ENCODE results near the gene ZCWPW2. TPM values are rescaled to one million over a fixed set of nuclear protein-coding genes. Genes with fewer than 3 reads are reported as not detected.

ZCWPW2 gene
- total RNA-seq, 4 donors from 2014 or later = 0.55 to 1.6 (median 1.3) TPM; not detected in 1

DNA sequence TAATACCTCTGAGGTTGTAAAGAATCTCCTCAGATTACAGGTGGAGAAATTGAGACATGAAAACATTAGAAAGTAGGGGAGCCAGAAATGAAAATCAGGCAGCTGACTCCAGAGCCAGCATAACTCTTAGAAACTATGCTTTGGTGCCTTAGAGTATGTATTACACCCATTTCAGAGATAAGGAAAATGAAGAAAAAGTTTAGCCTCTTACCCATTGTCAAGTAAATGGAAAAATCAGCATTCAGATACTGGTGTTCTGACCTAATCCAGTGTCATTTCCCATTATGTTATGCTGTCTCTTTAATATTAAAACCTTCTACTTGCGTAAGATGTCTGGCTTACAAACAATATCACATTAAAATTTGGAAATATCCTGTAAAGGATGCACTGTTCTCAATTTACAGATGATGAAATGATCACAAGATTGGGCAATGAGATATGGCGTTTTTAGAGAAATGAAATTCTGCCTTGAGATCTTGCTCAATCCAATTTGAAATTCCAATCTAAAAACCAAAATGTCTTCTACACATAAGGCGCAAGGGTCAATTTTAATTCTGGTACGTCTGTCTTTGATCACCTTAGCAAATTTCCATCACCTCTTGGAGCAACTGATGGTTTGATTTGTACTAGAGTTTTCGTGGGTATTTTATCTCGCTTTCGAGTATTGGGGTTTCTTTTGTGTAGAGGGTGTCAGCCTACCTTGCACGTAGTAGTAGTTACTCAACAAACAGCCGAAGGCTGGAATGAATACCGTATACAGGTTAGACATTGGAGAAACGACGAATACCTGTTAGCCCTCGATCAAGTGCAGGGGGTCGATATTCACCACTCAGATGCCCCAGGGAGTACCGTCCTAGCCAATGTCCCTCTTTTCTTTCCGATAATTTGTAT is 902 bp upstream of the ZCWPW2 start:
- Histone ChIP-seq H3K4me1 (peaks cover 50 to 55% of the 10 kb centered on the region in 2 donors), H3K36me3 (peaks cover 0 to 3% of the 10 kb centered on the region in 2 donors), H3K27ac (peak overlapping the region; percentile 94 to 100 (median 98)), H3K9me3 (no peaks in the 10 kb centered on the region), H3K4me3 (peak overlapping the region; percentile 76 to 98 (median 92)), H3K27me3 (no peaks in the 10 kb centered on the region)
- peak; percentile 6 to 9 for ATAC-seq
- TF ChIP-seq POLR2A (IDR thresholded peaks at IDR 0.05) = peak in 1 of 2 donors; percentile 23
- TF ChIP-seq, protein P1, sequence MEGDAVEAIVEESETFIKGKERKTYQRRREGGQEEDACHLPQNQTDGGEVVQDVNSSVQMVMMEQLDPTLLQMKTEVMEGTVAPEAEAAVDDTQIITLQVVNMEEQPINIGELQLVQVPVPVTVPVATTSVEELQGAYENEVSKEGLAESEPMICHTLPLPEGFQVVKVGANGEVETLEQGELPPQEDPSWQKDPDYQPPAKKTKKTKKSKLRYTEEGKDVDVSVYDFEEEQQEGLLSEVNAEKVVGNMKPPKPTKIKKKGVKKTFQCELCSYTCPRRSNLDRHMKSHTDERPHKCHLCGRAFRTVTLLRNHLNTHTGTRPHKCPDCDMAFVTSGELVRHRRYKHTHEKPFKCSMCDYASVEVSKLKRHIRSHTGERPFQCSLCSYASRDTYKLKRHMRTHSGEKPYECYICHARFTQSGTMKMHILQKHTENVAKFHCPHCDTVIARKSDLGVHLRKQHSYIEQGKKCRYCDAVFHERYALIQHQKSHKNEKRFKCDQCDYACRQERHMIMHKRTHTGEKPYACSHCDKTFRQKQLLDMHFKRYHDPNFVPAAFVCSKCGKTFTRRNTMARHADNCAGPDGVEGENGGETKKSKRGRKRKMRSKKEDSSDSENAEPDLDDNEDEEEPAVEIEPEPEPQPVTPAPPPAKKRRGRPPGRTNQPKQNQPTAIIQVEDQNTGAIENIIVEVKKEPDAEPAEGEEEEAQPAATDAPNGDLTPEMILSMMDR (IDR thresholded peaks at IDR 0.05 in 4 of 5, conservative IDR thresholded peaks at IDR 0.05 in 1 of 5) = no peak
- intact Hi-C loops (cut with DNase I; ENCODE audit: low total_unique reads) (loop anchor here (1.0 to 10.0 kb wide), 3 partner anchors 863 to 1295 kb away; partner anchors contain the start of genes RBMS3 and SLC4A7), in situ Hi-C loops (cut with MboI; ENCODE audit: low sequenced_read_pairs in 4 of 4) (no loop called here)
- no peak for DNase-seq

DNA sequence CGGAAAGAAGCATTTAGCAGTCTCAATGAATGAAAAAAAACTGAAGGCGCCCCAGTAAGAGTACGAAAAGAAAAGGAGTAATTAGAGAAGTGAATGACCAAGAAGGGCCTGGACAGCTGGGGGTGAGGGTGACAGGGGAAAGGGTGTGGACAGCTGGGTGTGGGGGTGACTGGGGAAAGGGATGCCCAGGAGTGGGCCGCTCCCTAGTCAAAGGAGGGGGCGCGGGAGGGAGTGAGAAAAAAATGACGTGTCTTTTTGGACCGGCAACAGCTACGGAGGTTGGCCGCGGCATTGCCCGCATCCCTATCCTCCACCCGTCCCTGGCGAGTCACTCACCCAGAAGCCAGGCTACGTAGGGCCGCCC is 274 bp upstream of the ZCWPW2 start:
- intact Hi-C loops (cut with DNase I; ENCODE audit: low total_unique reads) = loop anchor here (1.0 to 10.0 kb wide), 3 partner anchors 864 to 1294 kb away; partner anchors contain the start of genes RBMS3 and SLC4A7
- in situ Hi-C loops (cut with MboI; ENCODE audit: low sequenced_read_pairs in 4 of 4) = no loop called here
- DNase-seq (no peak), ATAC-seq (no peak)
- peak overlapping the region; percentile 76 to 98 (median 92) for H3K4me3 ChIP-seq
- peaks cover 0 to 9% of the 10 kb centered on the region in 2 donors for H3K36me3 ChIP-seq
- TF ChIP-seq, protein P1 (IDR thresholded peaks at IDR 0.05 in 4 of 5, conservative IDR thresholded peaks at IDR 0.05 in 1 of 5) = no peak
- no peak for TF ChIP-seq POLR2A (IDR thresholded peaks at IDR 0.05)
- peak overlapping the region; percentile 94 to 100 (median 98) for H3K27ac ChIP-seq
- peaks cover 0 to 6% (median 0%) of the 10 kb centered on the region in 3 donors for H3K9me3 ChIP-seq
- peaks cover 48 to 50% of the 10 kb centered on the region in 2 donors for H3K4me1 ChIP-seq
- no peaks in the 10 kb centered on the region for H3K27me3 ChIP-seq

DNA sequence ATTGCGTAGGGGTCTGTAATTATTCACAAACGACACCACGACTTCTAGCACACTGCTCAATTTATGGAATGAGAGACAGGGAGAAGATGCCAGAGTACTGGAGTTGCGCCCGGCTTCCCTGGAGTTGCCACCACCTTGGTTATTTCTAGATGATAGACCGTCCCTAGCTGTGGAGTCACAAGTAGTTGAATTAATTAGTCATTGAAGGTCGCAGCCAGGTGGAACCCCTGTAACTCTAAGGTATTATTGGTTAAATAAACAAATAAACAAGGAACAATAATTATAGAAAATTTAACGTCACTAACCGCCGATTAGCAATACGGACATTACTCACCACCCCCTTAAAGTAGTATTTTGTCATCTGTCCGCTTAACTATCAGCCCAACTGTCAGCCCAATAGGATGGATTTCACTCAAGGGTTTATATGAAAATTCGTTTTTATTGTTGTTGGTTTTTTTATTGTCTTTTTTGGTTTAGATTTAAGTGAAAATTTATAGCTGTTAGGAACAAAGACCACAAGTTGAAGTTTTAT is 1.0 kb downstream of the ZCWPW2 start:
- DNase-seq = no peak

DNA sequence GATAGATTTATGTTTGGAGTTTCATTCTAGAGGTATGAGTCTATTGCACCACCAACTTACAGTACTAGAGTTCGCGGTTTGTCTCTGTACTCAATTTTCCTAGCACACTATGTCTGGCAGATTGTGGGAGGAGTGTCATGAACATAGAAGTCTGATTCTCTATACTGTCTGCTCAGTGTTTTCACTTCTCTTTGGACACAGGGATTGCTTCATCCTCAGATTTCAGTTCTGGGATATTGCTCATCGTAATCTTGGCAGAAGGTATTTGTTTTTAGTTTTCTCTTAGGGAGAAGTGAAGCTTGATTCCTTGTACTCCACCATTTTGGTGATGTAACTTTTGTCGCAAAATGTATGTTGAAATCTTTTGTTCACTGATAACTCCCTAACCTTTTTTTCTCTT is 27.9 kb downstream of the ZCWPW2 start:
- peak in 1 of 2 donors; percentile 16 for DNase-seq
- Histone ChIP-seq H3K27me3 (no peaks in the 10 kb centered on the region), H3K4me1 (peaks cover 3% of the 10 kb centered on the region in 2 donors), H3K36me3 (no peaks in the 10 kb centered on the region), H3K27ac (no peak overlapping the region), H3K9me3 (no peaks in the 10 kb centered on the region), H3K4me3 (no peak overlapping the region)
- in situ Hi-C loops (cut with MboI; ENCODE audit: low sequenced_read_pairs in 4 of 4) (no loop called here), intact Hi-C loops (cut with DNase I; ENCODE audit: low total_unique reads) (no loop called here)
- ATAC-seq = peak; percentile 99
- TF ChIP-seq, protein P1 (IDR thresholded peaks at IDR 0.05 in 4 of 5, conservative IDR thresholded peaks at IDR 0.05 in 1 of 5) = no peak
- no peak for TF ChIP-seq POLR2A (IDR thresholded peaks at IDR 0.05)

More for the DNA sequence above, 1.0 kb downstream of the ZCWPW2 start:
- H3K9me3 ChIP-seq = peaks cover 0 to 13% (median 4%) of the 10 kb centered on the region in 3 donors
- peaks cover 0 to 17% of the 10 kb centered on the region in 2 donors for H3K36me3 ChIP-seq
- in situ Hi-C loops (cut with MboI; ENCODE audit: low sequenced_read_pairs in 4 of 4) = no loop called here
- peak; percentile 2 to 39 for ATAC-seq
- H3K4me3 ChIP-seq = peak overlapping the region; percentile 76 to 98 (median 92)
- H3K27ac ChIP-seq = peak overlapping the region; percentile 94 to 100 (median 98)
- intact Hi-C loops (cut with DNase I; ENCODE audit: low total_unique reads) = loop anchor here (5.0 to 10.0 kb wide), 2 partner anchors 935 to 1293 kb away; partner anchors contain the start of gene RBMS3
- peaks cover 37 to 43% of the 10 kb centered on the region in 2 donors for H3K4me1 ChIP-seq
- no peaks in the 10 kb centered on the region for H3K27me3 ChIP-seq
- TF ChIP-seq, protein P1 (IDR thresholded peaks at IDR 0.05 in 4 of 5, conservative IDR thresholded peaks at IDR 0.05 in 1 of 5) = peak in 2 of 5 experiments; percentile 9 to 11
- TF ChIP-seq POLR2A (IDR thresholded peaks at IDR 0.05) = no peak
